GM18519 (cell line): ENCODE results near the gene S100PBP.
"Not testable (repeated sequence)": the region's sequence is repeated elsewhere in the genome, so short reads cannot be mapped to it uniquely, and the experiment has no call there.

Source experiments
- ATAC-seq: cut with Tn5 transposase; IDR thresholded peaks from one replicate; pipeline ENCODE4 v1.9.1; 2021; ENCODE audit warnings: mild to moderate bottlenecking, moderate library complexity; ENCODE audit not compliant: unreplicated experiment, low FRiP score

Gene S100PBP

DNA sequence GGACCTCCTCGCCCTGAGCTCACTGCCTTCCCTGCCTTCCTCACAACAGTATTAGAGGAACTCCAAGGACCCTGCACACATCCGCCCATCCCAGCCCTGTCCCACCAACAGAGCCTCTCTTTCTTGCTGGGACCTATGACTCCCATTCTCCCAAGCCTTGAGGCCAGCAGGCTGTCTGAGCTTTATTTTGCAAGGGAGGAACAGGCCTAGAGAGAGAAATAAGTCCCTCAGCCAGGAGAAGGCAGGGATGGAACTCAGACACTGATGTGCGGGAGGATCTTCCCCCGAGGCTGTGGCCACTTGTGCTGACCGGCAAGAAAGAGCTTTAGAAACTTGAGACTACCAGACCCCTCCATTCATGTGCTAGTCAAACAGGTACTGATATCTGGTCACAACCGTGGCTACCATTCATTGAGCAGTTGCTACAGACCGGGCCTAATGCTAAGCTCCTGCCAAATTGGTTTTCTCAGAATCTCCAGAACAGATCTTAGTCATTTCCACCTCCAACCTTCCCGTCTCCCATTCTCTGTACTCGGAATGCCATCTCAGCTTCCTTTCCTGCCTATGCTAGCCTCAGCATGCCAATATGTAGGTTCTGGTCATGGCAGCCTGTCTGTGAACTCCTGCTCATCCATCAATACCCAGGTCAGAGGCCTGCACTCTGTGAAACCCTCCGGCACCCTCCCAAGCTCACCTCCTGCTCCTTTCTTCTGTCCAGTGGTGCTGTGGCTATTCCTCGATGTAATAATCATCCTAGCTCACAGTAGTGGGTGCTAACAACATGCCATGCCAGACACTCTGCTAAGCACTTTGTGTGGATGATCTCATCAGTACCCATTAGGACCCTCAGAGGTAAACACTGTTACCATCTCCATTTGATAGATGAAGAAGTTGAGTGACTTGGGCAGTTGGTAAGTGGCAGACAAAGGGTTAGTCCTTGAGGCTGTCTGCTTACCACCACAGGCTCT lies 79.9 kb downstream of the S100PBP start:
- no peak for ATAC-seq

DNA sequence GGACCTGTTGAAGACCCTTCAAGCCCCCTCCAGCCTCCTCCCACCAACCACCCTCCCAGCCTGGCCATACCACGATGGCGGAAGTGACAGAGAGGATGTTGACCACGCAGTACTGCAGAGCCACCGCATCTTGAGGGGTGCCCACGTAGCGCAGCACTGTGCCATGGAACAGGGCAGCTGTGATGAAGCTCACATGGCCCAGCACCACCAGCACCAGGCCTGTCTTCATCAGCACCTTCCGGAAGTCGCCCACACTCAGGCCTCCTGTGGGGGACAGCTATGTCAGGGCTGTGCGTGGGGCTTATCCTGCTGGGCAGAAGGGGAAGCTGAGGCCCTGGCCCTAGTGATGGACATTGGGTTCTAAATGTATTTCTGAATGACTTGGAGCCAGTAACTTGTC lies 80.6 kb downstream of the S100PBP start:
- ATAC-seq = no peak

- ATAC-seq = no peak
Measured at GRCh38 chr1:32898958-32899357, 81.5 kb downstream of the S100PBP start.

GRCh38 chr1:32899586-32900296 lies 82.3 kb downstream of the S100PBP start:
- ATAC-seq = no peak

GRCh38 chr1:32900371-32900955 lies 83.0 kb downstream of the S100PBP start:
- no peak for ATAC-seq

DNA sequence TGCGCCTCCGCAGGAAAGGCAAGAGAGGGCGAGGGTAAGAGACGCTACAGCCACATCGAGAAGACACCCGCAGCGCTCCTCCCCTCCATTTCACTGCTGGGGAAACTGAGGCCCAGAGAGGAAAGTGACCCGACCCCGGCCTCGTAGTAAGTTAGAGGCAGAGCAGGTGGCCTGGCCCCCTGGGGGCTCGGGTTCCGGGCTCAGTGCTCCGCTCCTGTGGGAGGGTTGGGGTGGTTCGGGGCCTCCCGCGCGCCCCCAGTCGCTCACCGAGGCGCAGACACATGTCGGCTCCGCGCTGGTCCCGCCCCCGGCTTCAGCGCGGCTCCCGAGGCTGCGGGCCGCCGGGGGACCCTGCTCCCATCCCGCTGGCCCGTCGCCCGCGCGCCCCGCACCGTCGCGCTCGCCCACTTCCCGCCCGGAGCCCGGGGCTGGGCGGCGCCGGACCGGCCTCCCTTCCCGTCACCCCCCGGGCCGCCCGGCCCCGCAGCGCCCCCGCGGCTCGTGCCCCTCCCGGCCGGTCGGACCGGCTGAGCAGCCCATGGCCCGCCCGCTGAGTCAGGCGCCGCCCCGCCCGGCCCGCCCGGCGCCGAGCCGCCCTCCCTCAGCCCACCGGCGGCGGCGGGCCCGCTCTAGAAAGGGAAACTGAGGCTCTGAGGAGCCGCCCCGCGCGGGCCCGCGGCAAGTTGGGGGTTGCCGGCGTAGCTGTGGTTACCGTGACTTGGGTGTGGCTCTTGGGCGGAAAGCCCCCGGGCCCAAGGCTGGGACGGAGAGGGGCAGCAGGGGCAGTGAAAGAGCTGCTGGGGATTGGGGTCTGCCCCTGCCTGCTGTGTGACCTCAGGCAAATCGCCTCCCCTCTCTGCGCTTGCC lies 83.7 kb downstream of the S100PBP start, which contains the start of gene TMEM54:
TMEM54 (minus strand) TSS at position 434 of the 867 bp plus-strand sequence; CDS start at position 283, 151 bp downstream.
- ATAC-seq = no peak

DNA sequence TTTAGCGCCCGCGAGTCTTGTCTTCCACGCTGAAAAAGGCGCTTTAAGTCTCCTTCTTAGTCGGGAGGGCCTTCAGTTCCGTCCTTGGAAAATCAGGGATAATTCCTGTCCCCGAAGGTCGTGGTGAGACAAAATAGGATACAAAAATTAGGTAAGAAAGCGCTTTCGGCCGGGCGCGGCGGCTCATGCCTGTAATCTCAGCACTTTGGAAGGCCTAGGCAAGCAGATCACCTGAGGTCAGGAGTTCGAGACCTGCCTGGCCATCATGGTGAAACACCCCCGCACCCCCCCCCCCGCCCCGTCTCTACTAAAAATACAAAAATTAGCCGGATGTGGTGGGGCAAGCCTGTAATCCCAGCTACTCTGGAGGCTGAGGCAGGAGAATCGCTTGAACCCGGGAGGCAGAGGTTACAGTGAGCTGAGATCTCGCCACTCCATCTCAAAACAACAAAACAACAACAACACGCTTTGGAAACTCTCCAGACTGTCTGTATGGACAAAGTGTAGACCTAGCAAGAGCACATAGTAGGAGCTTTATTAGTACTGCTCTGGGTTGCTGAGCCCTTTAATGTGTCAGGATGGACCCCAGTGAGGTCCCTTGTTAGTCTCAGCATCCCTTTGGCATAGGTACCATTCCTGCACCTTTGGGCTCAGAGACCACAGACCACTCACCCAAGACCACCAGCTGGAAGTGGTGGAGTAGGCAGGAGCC lies 84.5 kb downstream of the S100PBP start:
- ATAC-seq = no peak

GRCh38 chr1:32902535-32902920 lies 85.1 kb downstream of the S100PBP start:
- no peak for ATAC-seq

DNA sequence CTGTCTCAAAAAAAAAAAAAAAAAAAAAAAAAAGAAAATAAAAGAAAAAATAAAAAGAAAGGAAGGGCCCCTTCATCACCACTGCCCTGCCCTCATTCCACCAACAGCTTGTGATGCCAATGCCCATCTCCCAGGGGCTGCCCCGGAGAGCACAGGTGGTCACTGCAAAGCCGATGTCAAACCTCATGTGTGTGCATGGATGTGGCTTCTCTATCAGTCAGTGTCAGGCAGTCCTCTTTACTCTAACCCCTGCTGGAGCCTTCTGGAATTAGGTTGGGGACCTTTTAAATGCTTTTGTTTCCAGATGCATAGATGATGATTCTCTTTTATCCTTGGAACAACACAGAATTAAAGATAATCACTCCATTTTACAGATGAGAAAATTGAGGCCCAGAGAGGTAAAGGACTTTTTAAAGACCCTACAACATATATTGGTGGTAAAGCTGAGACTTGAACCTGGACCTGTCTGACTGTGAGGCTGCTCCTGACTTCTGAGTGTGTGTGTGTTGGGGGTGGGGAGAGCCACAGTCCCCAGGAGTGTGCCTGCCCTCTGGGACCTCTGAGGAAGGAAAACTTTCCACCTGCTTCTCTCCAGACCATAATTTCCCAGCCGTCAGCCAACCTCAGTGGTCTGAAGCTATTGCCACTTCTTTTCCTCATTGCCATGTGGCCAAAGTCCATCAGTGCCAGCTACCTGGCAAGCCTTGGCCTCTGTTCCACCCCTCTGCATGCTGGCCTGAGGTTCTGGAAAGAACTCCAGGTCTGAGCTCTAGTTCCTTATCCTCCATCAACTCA lies 86.7 kb downstream of the S100PBP start:
- no peak for ATAC-seq

DNA sequence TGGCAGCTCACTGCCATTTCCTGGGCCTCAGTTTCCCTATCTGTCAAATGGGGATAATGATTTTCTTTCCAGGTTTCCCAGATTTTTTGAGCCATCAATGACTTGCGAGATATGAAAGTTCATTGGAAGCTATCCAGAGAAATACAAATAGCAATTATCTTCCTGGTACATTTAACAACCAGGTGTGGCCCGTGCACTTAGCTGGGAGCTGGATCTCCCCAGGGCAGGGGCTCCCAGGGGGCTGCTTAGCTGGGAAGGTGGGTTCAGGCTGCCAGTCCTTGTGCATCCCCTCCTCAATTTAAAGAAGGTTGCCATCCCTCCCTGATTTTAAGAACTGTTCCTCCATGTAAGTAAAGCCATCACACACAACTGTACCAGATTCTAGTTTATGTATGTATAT lies 87.3 kb downstream of the S100PBP start:
- no peak for ATAC-seq

- ATAC-seq = not testable (repeated sequence)
Measured at GRCh38 chr1:32905588-32905987, 88.1 kb downstream of the S100PBP start.

DNA sequence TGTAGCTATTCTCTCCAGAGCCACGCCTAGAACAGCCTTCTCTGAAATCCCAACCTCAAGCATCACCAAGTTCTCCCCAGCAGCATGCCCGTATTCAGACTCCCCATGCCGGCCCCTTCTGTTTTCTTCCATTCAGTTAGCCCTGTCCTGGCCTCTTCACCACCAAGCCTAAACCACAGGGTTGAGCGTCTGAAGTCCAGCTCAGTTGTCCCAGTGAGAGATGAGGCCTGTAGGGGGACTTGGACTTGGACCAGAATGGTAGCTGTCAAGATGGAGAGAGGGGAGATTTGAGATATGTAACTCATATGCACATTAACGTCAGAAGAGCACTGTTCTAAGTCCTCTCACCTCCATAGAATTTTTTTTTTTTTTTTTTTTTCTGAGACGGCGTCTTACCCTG lies 89.2 kb downstream of the S100PBP start:
- ATAC-seq = no peak

GRCh38 chr1:32907435-32907834 lies 90.0 kb downstream of the S100PBP start:
- no peak for ATAC-seq
